Muscle layer of duodenum (tissue), 2 donors: ENCODE results near the gene NEURL4.

Source experiments
- H3K27ac ChIP-seq: one replicate; pipeline ENCODE4 v1.7.0; 2013; ENCODE audit warnings: mild to moderate bottlenecking, low read length
- H3K27me3 ChIP-seq: one replicate; pipeline ENCODE4 v1.7.0; 2013; ENCODE audit warnings: low read depth, mild to moderate bottlenecking, control low read depth, low read length
- H3K36me3 ChIP-seq, 2 donors: one replicate each; pipeline ENCODE4 v1.7.0; 2013; ENCODE audit warnings: low read length in 2 of 2, control low read depth in 1 of 2, mild to moderate bottlenecking in 1 of 2; ENCODE audit not compliant: insufficient read depth in 2 of 2, control insufficient read depth in 1 of 2
- H3K4me1 ChIP-seq, 2 donors: one replicate each; pipeline ENCODE4 v1.7.0; 2013; ENCODE audit warnings: low read length in 2 of 2, mild to moderate bottlenecking in 2 of 2, control low read depth in 1 of 2, moderate library complexity in 1 of 2; ENCODE audit not compliant: insufficient read depth in 2 of 2, control insufficient read depth in 1 of 2
- H3K4me3 ChIP-seq, 2 donors: one replicate each; pipeline ENCODE4 v1.7.0; 2013; ENCODE audit warnings: low read length in 2 of 2, low read depth in 1 of 2, mild to moderate bottlenecking in 1 of 2
- H3K9me3 ChIP-seq, 2 donors: one replicate each; pipeline ENCODE4 v1.7.0; 2013; ENCODE audit warnings: low read length in 2 of 2, control low read depth in 1 of 2, mild to moderate bottlenecking in 1 of 2; ENCODE audit not compliant: control insufficient read depth in 1 of 2
- donor health status: healthy.

NEURL4 gene

GRCh38 chr17:7329997-7330637 is 982 bp upstream of the NEURL4 start:
- no peaks in the 10 kb centered on the region for H3K27me3 ChIP-seq
- no peaks in the 10 kb centered on the region for H3K9me3 ChIP-seq
- H3K4me1 ChIP-seq = peaks cover 8 to 20% of the 10 kb centered on the region in 2 donors
- peak overlapping the region; percentile 94 for H3K27ac ChIP-seq
- H3K36me3 ChIP-seq = peaks cover 10 to 16% of the 10 kb centered on the region in 2 donors
- peak overlapping the region; percentile 88 to 93 for H3K4me3 ChIP-seq

DNA sequence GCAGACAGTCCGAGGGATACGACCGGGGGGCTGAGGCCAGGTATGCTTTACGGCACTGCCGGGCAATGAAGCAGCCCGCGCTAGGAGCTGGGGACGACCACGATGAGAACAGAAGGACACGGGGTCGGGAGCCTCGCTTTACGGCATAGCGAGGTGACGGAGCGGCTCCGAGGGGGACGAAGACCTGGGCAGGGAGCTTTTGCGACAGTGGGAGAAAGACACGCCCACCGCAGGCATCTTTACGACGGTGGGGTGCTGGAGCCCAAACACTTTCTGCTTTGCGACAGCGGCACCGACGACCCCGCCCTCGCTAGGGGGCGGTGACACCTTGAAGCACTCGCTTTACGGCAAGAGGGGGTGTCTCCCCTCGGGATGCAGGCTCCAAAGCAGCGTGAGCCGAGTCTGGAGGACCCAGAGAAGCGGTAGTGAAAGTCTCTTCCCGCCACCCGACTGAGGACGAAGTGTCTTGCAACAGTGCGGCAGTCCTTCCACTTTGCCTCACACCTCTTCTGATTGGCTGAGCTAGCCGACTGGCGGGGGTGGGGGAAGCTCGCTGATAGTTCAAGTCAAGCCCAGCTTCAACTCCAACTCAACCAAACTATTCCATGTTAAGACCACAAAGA is 350 bp upstream of the NEURL4 start:
- Histone ChIP-seq H3K27ac (peak overlapping the region; percentile 94), H3K4me1 (peaks cover 8 to 20% of the 10 kb centered on the region in 2 donors), H3K27me3 (no peaks in the 10 kb centered on the region), H3K9me3 (no peaks in the 10 kb centered on the region), H3K4me3 (peak overlapping the region; percentile 88 to 93), H3K36me3 (peaks cover 13 to 21% of the 10 kb centered on the region in 2 donors)

DNA sequence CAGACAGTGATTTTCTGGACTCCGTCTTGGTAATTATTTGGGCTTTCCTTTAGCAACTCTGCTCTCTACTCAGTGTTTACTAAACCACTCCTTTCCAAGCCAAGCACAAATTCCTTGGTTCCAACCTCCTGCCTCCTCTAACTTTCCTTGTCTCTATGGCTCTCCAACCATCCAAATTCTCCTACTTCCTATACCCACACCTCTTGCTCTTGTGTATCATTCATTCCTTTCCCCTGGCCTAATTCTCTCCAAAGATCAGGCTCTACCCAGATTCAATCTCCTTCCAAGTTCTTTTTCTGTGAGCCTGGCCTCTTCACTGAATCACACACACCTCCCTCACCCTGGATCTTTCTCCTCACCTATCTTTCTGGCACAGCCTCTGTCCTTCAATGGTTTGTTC is 1.1 kb downstream of the NEURL4 start:
- H3K27ac ChIP-seq = peak overlapping the region; percentile 94
- peaks cover 8 to 20% of the 10 kb centered on the region in 2 donors for H3K4me1 ChIP-seq
- no peaks in the 10 kb centered on the region for H3K9me3 ChIP-seq
- H3K4me3 ChIP-seq = peak overlapping the region; percentile 26 to 88
- H3K27me3 ChIP-seq = no peaks in the 10 kb centered on the region
- peaks cover 22 to 36% of the 10 kb centered on the region in 2 donors for H3K36me3 ChIP-seq

GRCh38 chr17:7327501-7327900 is 1.6 kb downstream of the NEURL4 start:
- Histone ChIP-seq H3K9me3 (no peaks in the 10 kb centered on the region), H3K4me1 (peaks cover 8 to 20% of the 10 kb centered on the region in 2 donors), H3K27me3 (no peaks in the 10 kb centered on the region), H3K27ac (no peak overlapping the region), H3K4me3 (no peak overlapping the region), H3K36me3 (peaks cover 27 to 41% of the 10 kb centered on the region in 2 donors)

DNA sequence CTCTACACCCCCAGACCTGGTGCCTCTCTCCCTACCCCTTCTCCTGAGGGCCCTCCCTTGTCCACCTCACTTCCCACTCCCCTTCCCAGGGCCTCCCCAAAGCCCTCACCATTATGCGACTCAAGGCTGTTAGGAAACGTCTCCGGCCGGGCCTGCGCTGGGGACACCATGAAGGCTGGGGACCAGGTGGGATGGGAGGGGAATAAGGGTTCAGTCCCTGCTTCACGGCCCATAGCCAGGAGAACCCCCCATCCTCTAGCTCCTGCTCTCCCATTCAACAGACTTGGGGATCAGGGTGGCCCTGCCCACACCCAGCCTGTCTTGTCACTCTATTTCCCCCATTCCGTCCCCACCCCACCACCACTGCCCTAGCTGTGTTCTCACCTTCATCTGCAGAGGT is 2.1 kb downstream of the NEURL4 start:
- Histone ChIP-seq H3K9me3 (no peaks in the 10 kb centered on the region), H3K4me3 (no peak overlapping the region), H3K27me3 (no peaks in the 10 kb centered on the region), H3K4me1 (peaks cover 8 to 20% of the 10 kb centered on the region in 2 donors), H3K27ac (no peak overlapping the region), H3K36me3 (peaks cover 30 to 45% of the 10 kb centered on the region in 2 donors)

GRCh38 chr17:7326186-7326585 is 2.9 kb downstream of the NEURL4 start:
- Histone ChIP-seq H3K9me3 (no peaks in the 10 kb centered on the region), H3K27ac (no peak overlapping the region), H3K27me3 (no peaks in the 10 kb centered on the region), H3K4me3 (no peak overlapping the region), H3K4me1 (peaks cover 8 to 20% of the 10 kb centered on the region in 2 donors), H3K36me3 (peaks cover 39 to 54% of the 10 kb centered on the region in 2 donors)

DNA sequence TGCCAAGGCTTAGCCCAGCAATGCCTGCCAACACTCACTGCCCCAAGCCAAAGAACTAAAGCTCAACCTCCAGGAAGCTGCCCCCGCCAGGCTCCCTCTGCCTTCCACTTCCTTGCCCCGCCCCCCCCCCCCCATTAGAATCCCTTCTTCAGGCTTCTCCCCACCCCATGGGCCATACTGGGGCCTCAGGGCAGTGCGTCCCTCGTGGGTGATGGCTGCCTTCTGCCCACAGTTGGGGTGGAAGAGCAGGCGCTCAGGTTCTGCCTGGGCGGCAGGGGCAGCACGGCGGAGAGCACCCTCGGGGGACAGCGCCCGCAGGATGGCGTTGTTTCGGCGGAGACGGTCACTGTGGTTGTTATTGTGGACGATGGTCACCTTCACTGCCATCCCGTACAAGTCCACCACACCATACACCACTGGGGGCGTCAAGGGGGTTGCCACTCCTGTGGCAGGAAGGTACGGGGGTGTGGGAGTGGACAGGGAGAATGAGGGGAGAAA is 4.1 kb downstream of the NEURL4 start:
- Histone ChIP-seq H3K4me3 (no peak overlapping the region), H3K27ac (no peak overlapping the region), H3K9me3 (no peaks in the 10 kb centered on the region), H3K36me3 (peaks cover 47 to 65% of the 10 kb centered on the region in 2 donors), H3K4me1 (peaks cover 8 to 13% of the 10 kb centered on the region in 2 donors), H3K27me3 (no peaks in the 10 kb centered on the region)

GRCh38 chr17:7324438-7324779 is 4.7 kb downstream of the NEURL4 start:
- H3K36me3 ChIP-seq = peaks cover 47 to 68% of the 10 kb centered on the region in 2 donors
- no peaks in the 10 kb centered on the region for H3K27me3 ChIP-seq
- no peak overlapping the region for H3K27ac ChIP-seq
- H3K4me1 ChIP-seq = peaks cover 8 to 13% of the 10 kb centered on the region in 2 donors
- H3K4me3 ChIP-seq = no peak overlapping the region
- H3K9me3 ChIP-seq = no peaks in the 10 kb centered on the region

DNA sequence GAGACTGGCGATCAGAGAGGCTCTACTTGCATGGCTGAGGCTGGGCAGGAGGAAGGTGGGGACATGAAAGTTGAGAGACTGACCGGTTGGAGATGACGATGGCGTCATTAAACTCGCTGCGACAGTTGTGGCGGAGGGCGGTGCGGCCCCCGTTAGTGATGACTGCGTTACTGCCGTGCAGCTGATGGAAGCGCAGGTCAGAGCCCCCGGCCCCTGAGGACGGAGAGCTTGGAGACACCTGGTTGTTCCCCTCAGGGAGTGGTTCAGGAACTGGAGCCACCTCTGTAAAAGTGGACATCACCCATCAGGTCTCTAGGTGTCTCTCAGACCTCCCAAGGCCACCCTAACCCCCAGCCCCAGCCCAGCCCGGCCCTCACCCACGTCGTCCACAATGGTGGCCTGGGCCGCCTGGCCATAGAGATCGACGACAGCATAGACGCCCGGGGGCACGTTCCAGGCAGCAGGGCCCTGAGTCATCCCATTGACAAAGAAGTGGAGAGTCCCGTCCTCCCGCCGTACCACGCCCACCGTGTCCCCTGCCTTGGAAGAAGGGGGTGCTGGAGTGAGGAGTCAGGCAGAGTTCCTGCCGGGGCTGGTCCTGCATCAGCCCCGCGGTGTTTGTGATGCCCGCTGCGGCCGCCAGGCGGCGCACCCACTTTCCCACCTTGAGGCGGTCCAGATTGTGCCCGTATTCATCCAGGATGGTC is 5.3 kb downstream of the NEURL4 start:
- H3K9me3 ChIP-seq = no peaks in the 10 kb centered on the region
- H3K4me3 ChIP-seq = no peak overlapping the region
- peaks cover 8 to 11% of the 10 kb centered on the region in 2 donors for H3K4me1 ChIP-seq
- H3K27ac ChIP-seq = no peak overlapping the region
- peaks cover 49 to 71% of the 10 kb centered on the region in 2 donors for H3K36me3 ChIP-seq
- no peaks in the 10 kb centered on the region for H3K27me3 ChIP-seq

- Histone ChIP-seq H3K4me3 (no peak overlapping the region), H3K36me3 (peaks cover 60 to 83% of the 10 kb centered on the region in 2 donors), H3K27me3 (no peaks in the 10 kb centered on the region), H3K9me3 (no peaks in the 10 kb centered on the region), H3K27ac (no peak overlapping the region), H3K4me1 (no peaks in the 10 kb centered on the region)
These were observed 6.5 kb downstream of the NEURL4 start for GRCh38 chr17:7322520-7323194.

DNA sequence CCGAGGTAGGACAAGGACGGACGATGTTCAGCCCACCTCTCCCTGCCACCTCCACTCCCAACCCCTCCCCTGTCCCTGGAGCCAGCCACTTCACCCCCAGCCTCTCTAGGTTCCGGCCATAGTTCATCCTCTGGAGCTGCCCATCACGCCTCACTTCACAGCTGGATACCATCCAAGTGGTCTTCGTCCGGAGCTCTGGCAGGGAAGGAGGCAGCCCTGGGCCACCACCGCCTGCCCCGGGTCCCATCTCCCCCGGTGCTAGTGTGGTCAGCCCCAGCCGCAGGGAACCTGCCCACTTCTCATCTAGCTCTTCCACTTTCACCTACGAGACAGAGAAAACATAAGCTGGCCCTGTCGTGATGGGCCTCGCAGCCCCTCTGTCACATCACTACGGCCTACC is 7.7 kb downstream of the NEURL4 start:
- Histone ChIP-seq H3K4me1 (no peaks in the 10 kb centered on the region), H3K9me3 (no peaks in the 10 kb centered on the region), H3K36me3 (peaks cover 66 to 88% of the 10 kb centered on the region in 2 donors), H3K4me3 (no peak overlapping the region), H3K27me3 (no peaks in the 10 kb centered on the region), H3K27ac (no peak overlapping the region)
